Uterus (tissue), 2 donors: ENCODE measurements around the gene KCNQ2.

Experiments used
- CTCF ChIP-seq, 4 experiments: fragments of 200-600 bp in 2 of 4; fragments of 450-650 bp in 2 of 4; sonication (generic) in 2 of 4; IDR thresholded peaks; one replicate each; pipeline ENCODE4 v1.5.1; 2016 to 2019; ENCODE audit warnings: antibody characterized with exemption in 4 of 4, mild to moderate bottlenecking in 2 of 4, moderate library complexity in 1 of 4
- POLR2A ChIP-seq, 2 donors: fragments of 450-650 bp; IDR thresholded peaks; one replicate each; pipeline ENCODE4 v1.6.1; 2016; ENCODE audit warnings: antibody characterized with exemption in 2 of 2, mild to moderate bottlenecking in 1 of 2, moderate library complexity in 1 of 2

DNA sequence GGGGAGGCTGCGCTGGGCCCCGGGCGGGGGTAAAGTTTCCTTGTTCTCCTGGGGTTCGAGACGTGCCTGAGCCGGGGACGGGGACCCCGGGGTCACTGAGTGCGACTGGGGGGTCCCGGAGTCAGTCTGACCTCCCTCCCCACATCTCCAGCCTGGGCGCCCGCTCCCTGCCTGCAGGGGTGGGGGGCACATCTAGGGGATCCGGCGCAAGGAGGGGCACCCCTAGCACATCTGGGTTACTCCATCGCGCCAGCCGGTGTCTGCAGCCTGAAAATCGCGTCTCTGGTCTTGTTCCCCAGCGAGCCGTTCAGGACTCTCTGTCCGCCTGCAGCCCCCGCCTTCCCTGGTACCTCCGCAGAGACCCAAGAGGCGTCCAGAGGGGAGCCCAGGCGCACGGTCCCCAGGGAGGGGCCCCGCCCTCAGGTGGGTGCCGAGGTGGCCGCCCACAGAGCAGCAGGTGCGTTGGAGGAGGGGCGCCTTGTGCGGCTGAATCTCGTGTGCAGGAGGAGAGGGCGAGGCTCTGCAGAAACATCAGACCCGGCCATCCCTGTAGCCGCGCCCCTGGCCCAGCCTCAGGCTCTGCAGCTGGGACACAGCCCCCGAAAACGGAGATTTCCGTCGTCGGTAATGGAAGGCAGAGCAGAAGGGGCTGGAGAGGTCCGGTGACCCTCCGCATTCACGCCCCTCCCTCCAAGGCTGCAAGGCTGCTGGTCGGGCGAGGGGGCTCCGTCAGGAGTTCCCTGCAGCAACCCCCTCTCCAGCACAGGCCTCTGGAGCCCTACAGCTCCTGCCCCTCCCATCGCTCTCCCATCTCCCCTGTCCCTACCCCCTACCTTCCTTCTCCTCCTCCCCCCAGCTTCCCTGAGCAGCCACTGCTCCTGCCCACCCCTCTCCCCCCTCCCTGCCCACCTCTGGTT lies 110.7 kb downstream of the KCNQ2 start:
- TF ChIP-seq CTCF (IDR thresholded peaks at IDR 0.05) (no peak), POLR2A (IDR thresholded peaks at IDR 0.05) (no peak)
